Panc1 (cell line): Measurements from ENCODE around the gene PIGS. TPM values are rescaled to one million over a fixed set of nuclear protein-coding genes. Genes with fewer than 3 reads are reported as not detected.

Source experiments
- ATAC-seq: fragments of 200-7000 bp; cut with Tn5 transposase; 2 replicates; pipeline ENCODE4 v1.9.1; 2020; ENCODE audit warnings: mild to moderate bottlenecking, moderate library complexity
- BruUV-seq: library from RNA; stranded (reverse); fragments of 400-500 nt; replicated peaks from 2 replicates; lab custom pipeline; 2021; lab: Mats Ljungman, UMichigan
- CTCF ChIA-PET: fragments of 300-600 bp; sonication (Branson Sonifier 250); formaldehyde crosslinking; loops from one replicate; lab custom pipeline; 2022; ENCODE audit warnings: antibody characterized with exemption; lab: Charles Lee
- POLR2A ChIA-PET: fragments of 300-600 bp; sonication (Branson Sonifier 250); formaldehyde crosslinking; loops from one replicate; lab custom pipeline; 2022; ENCODE audit warnings: antibody characterized with exemption; lab: Charles Lee
- DNase-seq: peaks from one replicate; pipeline ENCODE4 v3.0.0-alpha.2; 2010; ENCODE audit warnings: low read depth, low spot score
- H3K27ac ChIP-seq: 2 replicates; pipeline ENCODE4 v1.5.1; 2011; ENCODE audit warnings: mild to moderate bottlenecking, low read length, inconsistent platforms
- H3K27me3 ChIP-seq: fragments of 200-500 bp; sonication (Bioruptor generic); 2 replicates; pipeline ENCODE4 v1.6.0; 2014; ENCODE audit warnings: low read length, inconsistent platforms; ENCODE audit not compliant: control insufficient read depth, insufficient read depth
- H3K36me3 ChIP-seq: fragments of 200-500 bp; sonication (Bioruptor generic); 2 replicates; pipeline ENCODE4 v1.5.1; 2014; ENCODE audit warnings: inconsistent platforms, mild to moderate bottlenecking, low read length, moderate library complexity; ENCODE audit not compliant: control insufficient read depth, insufficient read depth
- H3K4me1 ChIP-seq: 2 replicates; pipeline ENCODE4 v1.5.1; 2011; ENCODE audit warnings: inconsistent platforms, mild to moderate bottlenecking, low read length, moderate library complexity; ENCODE audit not compliant: control insufficient read depth, insufficient read depth
- H3K4me3 ChIP-seq, 2 experiments: 2 replicates each; pipeline ENCODE4 v1.5.1; 2011 to 2012; ENCODE audit warnings: low read depth in 2 of 2, low read length in 2 of 2, mild to moderate bottlenecking in 2 of 2, inconsistent platforms in 1 of 2, moderate library complexity in 1 of 2
- H3K9me3 ChIP-seq: fragments of 200-500 bp; sonication (Bioruptor generic); 2 replicates; pipeline ENCODE4 v1.5.1; 2014; ENCODE audit warnings: low read depth, mild to moderate bottlenecking, inconsistent platforms, low read length, moderate library complexity; ENCODE audit not compliant: control insufficient read depth, insufficient read depth
- POLR2AphosphoS5 ChIP-seq: IDR thresholded peaks from 2 replicates; pipeline ENCODE4 v1.6.1; 2012; ENCODE audit warnings: mild to moderate bottlenecking, low read depth, low read length, moderate library complexity
- SIN3A ChIP-seq: IDR thresholded peaks from 2 replicates; pipeline ENCODE4 v1.6.1; 2012; ENCODE audit warnings: low read depth, mild to moderate bottlenecking, low read length, moderate library complexity, borderline replicate concordance; ENCODE audit not compliant: insufficient read depth
- TCF7L2 ChIP-seq: IDR thresholded peaks from 2 replicates; pipeline ENCODE4 v1.6.1; 2011; ENCODE audit warnings: mild to moderate bottlenecking, low read depth, low read length, inconsistent platforms
- in situ Hi-C: cut with HindIII; loops from 2 replicates; pipeline ENCODE4 v1.10.0; 2016; ENCODE audit warnings: low sequenced_read_pairs, low pct_unique_long_range_greater_than_20kb
- intact Hi-C: fragments of 100-400 bp; cut with micrococcal nuclease; formaldehyde crosslinking; loops from one replicate; pipeline ENCODE4 v1.10.0; 2022; ENCODE audit not compliant: unreplicated experiment
- total RNA-seq: library from RNA; stranded (reverse); gene quantifications from one replicate; pipeline ENCODE4 v1.2.1, GENCODE V29; 2021; ENCODE audit not compliant: unreplicated experiment
- TF ChIP-seq, protein P1 (sequence below): fragments of 450-650 bp; IDR thresholded peaks from 2 replicates; pipeline ENCODE4 v1.5.1; 2017; ENCODE audit warnings: mild to moderate bottlenecking
- TF ChIP-seq, protein P2 (sequence below), 2 experiments: IDR thresholded peaks; 2 replicates each; pipeline ENCODE4 v1.6.1; 2011 to 2012; ENCODE audit warnings: low read depth in 2 of 2, control low read depth in 1 of 2, low read length in 1 of 2, mild to moderate bottlenecking in 1 of 2, moderate library complexity in 1 of 2; ENCODE audit not compliant: insufficient read depth in 1 of 2

PIGS gene
- total RNA-seq, 1 experiment from 2014 or later, result 78.8 TPM

DNA sequence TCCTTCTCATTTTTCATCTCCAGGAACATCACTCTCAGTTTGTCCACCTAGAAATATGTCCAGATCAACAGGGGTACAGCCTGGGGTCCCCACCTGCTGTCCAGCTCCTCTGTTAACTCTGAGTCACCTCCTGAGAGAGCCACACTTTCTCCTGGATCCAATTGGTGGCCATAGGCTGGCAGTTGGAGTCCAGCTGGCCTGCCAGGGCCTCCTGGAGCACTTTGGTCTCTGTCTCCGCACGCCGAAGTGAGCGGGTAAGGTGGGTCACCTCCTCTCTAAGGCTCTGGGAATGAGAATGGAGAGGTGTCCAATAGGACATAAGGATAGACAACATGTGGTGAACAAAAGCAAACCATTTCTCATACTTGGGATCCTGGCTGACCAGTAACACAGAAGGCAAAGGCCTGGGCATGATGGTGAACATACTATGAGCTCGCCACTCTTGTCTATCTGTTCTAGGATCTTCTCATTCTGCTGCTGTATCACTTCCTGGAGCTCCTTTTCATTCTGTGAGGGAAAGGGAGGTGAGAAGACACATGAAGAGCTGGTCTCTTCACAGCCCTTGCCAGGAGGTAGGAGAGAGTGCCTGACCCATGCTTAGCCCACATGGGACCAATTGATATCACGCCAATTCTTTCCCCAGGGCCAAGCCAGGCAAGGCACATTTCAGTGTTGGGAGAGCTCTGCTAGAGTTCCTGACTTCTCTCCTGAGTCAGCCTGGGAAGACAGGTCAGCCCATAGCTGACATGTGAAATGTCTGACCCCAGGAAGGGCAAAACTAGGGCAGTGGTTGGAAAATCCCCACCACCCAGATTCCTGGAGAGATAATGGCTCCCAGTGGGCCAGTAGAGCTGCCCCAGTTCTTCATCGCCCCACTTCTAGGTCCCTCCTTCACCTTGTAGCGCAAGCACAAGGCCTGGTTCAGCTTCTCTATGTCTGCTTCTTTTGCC is 7.2 kb upstream of the PIGS start:
- in situ Hi-C loops (no loop called here), intact Hi-C loops (no loop called here)
- BruUV-seq, result no TSS peak
- H3K4me1 ChIP-seq, result peaks cover 5% of the 10 kb centered on the region; the same call in 1 of the 2 replicates
- no peak for DNase-seq
- H3K4me3 ChIP-seq, result no peak overlapping the region
- H3K27ac ChIP-seq, result no peak overlapping the region
- peaks cover 14% of the 10 kb centered on the region for H3K36me3 ChIP-seq
- no peak for ATAC-seq
- ChIA-PET POLR2A (interaction anchor here (0.5 to 0.6 kb wide), 2 partner anchors 71 to 75 kb away, joined by 5 to 8 read pairs; no protein-coding TSS in a partner anchor), CTCF (interaction anchor here (0.6 kb wide), 1 partner anchor 10 kb away, joined by 6 read pairs; no protein-coding TSS in a partner anchor)
- TF ChIP-seq SIN3A, result no peak
- TF ChIP-seq, protein P1, sequence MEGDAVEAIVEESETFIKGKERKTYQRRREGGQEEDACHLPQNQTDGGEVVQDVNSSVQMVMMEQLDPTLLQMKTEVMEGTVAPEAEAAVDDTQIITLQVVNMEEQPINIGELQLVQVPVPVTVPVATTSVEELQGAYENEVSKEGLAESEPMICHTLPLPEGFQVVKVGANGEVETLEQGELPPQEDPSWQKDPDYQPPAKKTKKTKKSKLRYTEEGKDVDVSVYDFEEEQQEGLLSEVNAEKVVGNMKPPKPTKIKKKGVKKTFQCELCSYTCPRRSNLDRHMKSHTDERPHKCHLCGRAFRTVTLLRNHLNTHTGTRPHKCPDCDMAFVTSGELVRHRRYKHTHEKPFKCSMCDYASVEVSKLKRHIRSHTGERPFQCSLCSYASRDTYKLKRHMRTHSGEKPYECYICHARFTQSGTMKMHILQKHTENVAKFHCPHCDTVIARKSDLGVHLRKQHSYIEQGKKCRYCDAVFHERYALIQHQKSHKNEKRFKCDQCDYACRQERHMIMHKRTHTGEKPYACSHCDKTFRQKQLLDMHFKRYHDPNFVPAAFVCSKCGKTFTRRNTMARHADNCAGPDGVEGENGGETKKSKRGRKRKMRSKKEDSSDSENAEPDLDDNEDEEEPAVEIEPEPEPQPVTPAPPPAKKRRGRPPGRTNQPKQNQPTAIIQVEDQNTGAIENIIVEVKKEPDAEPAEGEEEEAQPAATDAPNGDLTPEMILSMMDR, result no peak
- no peak for TF ChIP-seq POLR2AphosphoS5
- TF ChIP-seq, protein P2, sequence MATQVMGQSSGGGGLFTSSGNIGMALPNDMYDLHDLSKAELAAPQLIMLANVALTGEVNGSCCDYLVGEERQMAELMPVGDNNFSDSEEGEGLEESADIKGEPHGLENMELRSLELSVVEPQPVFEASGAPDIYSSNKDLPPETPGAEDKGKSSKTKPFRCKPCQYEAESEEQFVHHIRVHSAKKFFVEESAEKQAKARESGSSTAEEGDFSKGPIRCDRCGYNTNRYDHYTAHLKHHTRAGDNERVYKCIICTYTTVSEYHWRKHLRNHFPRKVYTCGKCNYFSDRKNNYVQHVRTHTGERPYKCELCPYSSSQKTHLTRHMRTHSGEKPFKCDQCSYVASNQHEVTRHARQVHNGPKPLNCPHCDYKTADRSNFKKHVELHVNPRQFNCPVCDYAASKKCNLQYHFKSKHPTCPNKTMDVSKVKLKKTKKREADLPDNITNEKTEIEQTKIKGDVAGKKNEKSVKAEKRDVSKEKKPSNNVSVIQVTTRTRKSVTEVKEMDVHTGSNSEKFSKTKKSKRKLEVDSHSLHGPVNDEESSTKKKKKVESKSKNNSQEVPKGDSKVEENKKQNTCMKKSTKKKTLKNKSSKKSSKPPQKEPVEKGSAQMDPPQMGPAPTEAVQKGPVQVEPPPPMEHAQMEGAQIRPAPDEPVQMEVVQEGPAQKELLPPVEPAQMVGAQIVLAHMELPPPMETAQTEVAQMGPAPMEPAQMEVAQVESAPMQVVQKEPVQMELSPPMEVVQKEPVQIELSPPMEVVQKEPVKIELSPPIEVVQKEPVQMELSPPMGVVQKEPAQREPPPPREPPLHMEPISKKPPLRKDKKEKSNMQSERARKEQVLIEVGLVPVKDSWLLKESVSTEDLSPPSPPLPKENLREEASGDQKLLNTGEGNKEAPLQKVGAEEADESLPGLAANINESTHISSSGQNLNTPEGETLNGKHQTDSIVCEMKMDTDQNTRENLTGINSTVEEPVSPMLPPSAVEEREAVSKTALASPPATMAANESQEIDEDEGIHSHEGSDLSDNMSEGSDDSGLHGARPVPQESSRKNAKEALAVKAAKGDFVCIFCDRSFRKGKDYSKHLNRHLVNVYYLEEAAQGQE (IDR thresholded peaks at IDR 0.05; ENCODE audit: insufficient read depth in 1 of 2, low read depth in 2 of 2, low read length in 1 of 2), result no peak
- no peak for TF ChIP-seq TCF7L2
- no peaks in the 10 kb centered on the region for H3K9me3 ChIP-seq
- no peaks in the 10 kb centered on the region for H3K27me3 ChIP-seq

DNA sequence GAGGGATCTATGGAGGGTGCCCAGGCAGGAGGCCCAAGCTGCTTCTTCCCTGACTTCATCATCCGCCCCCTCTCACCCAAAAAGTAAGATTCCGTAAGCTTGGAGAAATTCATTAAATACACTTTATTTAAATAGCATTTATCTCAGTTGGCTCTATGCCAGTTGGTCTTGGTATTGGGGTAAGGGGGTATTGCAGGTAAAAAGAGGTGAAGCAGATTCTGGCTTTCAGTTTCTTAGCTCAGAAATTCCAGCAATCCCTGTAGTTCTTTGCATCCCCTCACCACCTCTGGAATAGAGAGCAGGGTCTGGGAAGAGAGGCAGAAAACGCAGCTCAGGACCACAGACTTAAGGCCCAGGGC is 6.1 kb upstream of the PIGS start:
- H3K36me3 ChIP-seq, result peaks cover 4% of the 10 kb centered on the region
- H3K4me1 ChIP-seq, result peaks cover 6% of the 10 kb centered on the region
- in situ Hi-C loops, result no loop called here
- POLR2A ChIA-PET, result interaction anchor here (0.9 kb wide), 1 partner anchor 142 kb away, joined by 4 read pairs; the partner anchor contains the start of gene RPL23A
- TF ChIP-seq, protein P1, result no peak
- TF ChIP-seq, protein P2 (IDR thresholded peaks at IDR 0.05; ENCODE audit: insufficient read depth in 1 of 2, low read depth in 2 of 2, low read length in 1 of 2), result no peak
- TF ChIP-seq POLR2AphosphoS5, result no peak
- no peak for TF ChIP-seq TCF7L2
- no peak for TF ChIP-seq SIN3A
- no peak overlapping the region for H3K4me3 ChIP-seq
- no peaks in the 10 kb centered on the region for H3K9me3 ChIP-seq
- peak overlapping the region; percentile 44; the same call in 1 of the 2 replicates for H3K27ac ChIP-seq
- H3K27me3 ChIP-seq, result no peaks in the 10 kb centered on the region
- no peak for DNase-seq
- no TSS peak for BruUV-seq
- ATAC-seq, result no peak
- CTCF ChIA-PET, result no interaction called here
- intact Hi-C loops, result no loop called here
